HepG2 (cell line): ENCODE data around the gene UBE2O. TPM values are rescaled to one million over a fixed set of nuclear protein-coding genes. Genes with fewer than 3 reads are reported as not detected.
A peak's percentile ranks its signal among the peaks of the same experiment; 100 is the strongest.

Experiments
- BHLHE40 ChIP-seq: IDR thresholded peaks from 2 replicates; pipeline ENCODE4 v1.6.1; 2011; ENCODE audit warnings: low read length, improper control_type of control experiment
- HNF4A ChIP-seq: sonication (generic); formaldehyde crosslinking; IDR thresholded peaks from 2 replicates; pipeline ENCODE4 v1.4.0; 2020; ENCODE audit warnings: missing genetic modification reagents
- ISX ChIP-seq: sonication (generic); formaldehyde crosslinking; conservative IDR thresholded peaks from 2 replicates; pipeline ENCODE4 v1.5.0; 2020; ENCODE audit warnings: missing genetic modification reagents
- KDM5B ChIP-seq: sonication (generic); formaldehyde crosslinking; IDR thresholded peaks from 2 replicates; pipeline ENCODE4 v1.4.0; 2020; ENCODE audit warnings: missing genetic modification reagents, mild to moderate bottlenecking, borderline replicate concordance
- MAF1 ChIP-seq: sonication (generic); formaldehyde crosslinking; IDR thresholded peaks from 2 replicates; pipeline ENCODE4 v1.5.0; 2020; ENCODE audit warnings: missing genetic modification reagents, borderline replicate concordance
- MTA3 ChIP-seq: sonication (generic); formaldehyde crosslinking; IDR thresholded peaks from 2 replicates; pipeline ENCODE4 v1.4.0; 2020; ENCODE audit warnings: missing genetic modification reagents
- NCOA2 ChIP-seq: sonication (generic); formaldehyde crosslinking; IDR thresholded peaks from 2 replicates; pipeline ENCODE4 v1.8.0; 2022; ENCODE audit warnings: inconsistent platforms
- NFATC3 ChIP-seq: sonication (generic); formaldehyde crosslinking; IDR thresholded peaks from 2 replicates; pipeline ENCODE4 v1.5.1; 2020; ENCODE audit warnings: mild to moderate bottlenecking, missing genetic modification reagents
- PHF5A ChIP-seq: IDR thresholded peaks from one replicate; pipeline ENCODE4 v1.6.1; 2018; ENCODE audit warnings: low read depth, missing genetic modification reagents; ENCODE audit not compliant: unreplicated experiment
- RNF2 ChIP-seq: fragments of 450-650 bp; conservative IDR thresholded peaks from 2 replicates; pipeline ENCODE4 v1.6.1; 2016; ENCODE audit warnings: low read depth
- SALL1 ChIP-seq: sonication (generic); formaldehyde crosslinking; IDR thresholded peaks from 2 replicates; pipeline ENCODE4 v1.8.0; 2022; ENCODE audit warnings: mild to moderate bottlenecking, missing genetic modification reagents
- SATB2 ChIP-seq: sonication (generic); formaldehyde crosslinking; IDR thresholded peaks from 2 replicates; pipeline ENCODE4 v1.5.0; 2020; ENCODE audit warnings: missing genetic modification reagents
- TOPORS ChIP-seq: sonication (generic); formaldehyde crosslinking; IDR thresholded peaks from 2 replicates; pipeline ENCODE4 v1.8.0; 2023; ENCODE audit warnings: mild to moderate bottlenecking, missing genetic modification reagents
- ZNF260 ChIP-seq: sonication (generic); formaldehyde crosslinking; IDR thresholded peaks from 2 replicates; pipeline ENCODE4 v1.4.0; 2020; ENCODE audit warnings: missing genetic modification reagents, low read depth, mild to moderate bottlenecking, borderline replicate concordance
- ZNF383 ChIP-seq: sonication (generic); formaldehyde crosslinking; IDR thresholded peaks from 2 replicates; pipeline ENCODE4 v1.4.0; 2020; ENCODE audit warnings: missing genetic modification reagents, mild to moderate bottlenecking, borderline replicate concordance
- ZNF672 ChIP-seq: sonication (generic); formaldehyde crosslinking; IDR thresholded peaks from 2 replicates; pipeline ENCODE4 v1.8.1; 2022; ENCODE audit warnings: missing genetic modification reagents
- ZNF691 ChIP-seq: sonication (generic); formaldehyde crosslinking; IDR thresholded peaks from 2 replicates; pipeline ENCODE4 v1.4.0; 2020; ENCODE audit warnings: missing genetic modification reagents, low read depth, mild to moderate bottlenecking, borderline replicate concordance
- polyA plus RNA-seq, 8 experiments: library from polyadenylated mRNA; depleted of rRNA in 3 of 8; stranded (reverse) in 7 of 8; unstranded in 1 of 8; fragments of >200 nt; fragmentation: Illumina TruSeq in 4 of 8; extraction: Trizol in 4 of 8; gene quantifications; 2 replicates each; pipeline versions ENCODE4 v1.2.1 to v1.2.3, GENCODE V29; 2011 to 2016; ENCODE audit warnings: low read depth in 4 of 8, missing spikeins in 1 of 8, mixed read lengths in 1 of 8; ENCODE audit not compliant: insufficient read depth in 1 of 8
- total RNA-seq, 5 experiments: library from RNA; depleted of rRNA; stranded (reverse); fragments of >200 nt; fragmentation: Illumina TruSeq; extraction: Trizol; gene quantifications; 2 replicates each; pipeline ENCODE4 v1.2.3, GENCODE V29; 2016; ENCODE audit warnings: low read depth in 1 of 5
- TF ChIP-seq, protein P1 (sequence below): sonication (generic); formaldehyde crosslinking; IDR thresholded peaks from 2 replicates; pipeline ENCODE4 v1.4.0; 2020; ENCODE audit warnings: mild to moderate bottlenecking, missing genetic modification reagents
- TF ChIP-seq, protein P2 (sequence below): sonication (generic); formaldehyde crosslinking; IDR thresholded peaks from 2 replicates; pipeline ENCODE4 v1.4.0; 2020; ENCODE audit warnings: low read depth, missing genetic modification reagents

The UBE2O gene
- total and polyA plus RNA-seq, 2 of the 13 experiments (the other 11 are each of a cell fraction or from before 2014, with no cell fraction given) = 21.5 to 23.5 TPM

DNA sequence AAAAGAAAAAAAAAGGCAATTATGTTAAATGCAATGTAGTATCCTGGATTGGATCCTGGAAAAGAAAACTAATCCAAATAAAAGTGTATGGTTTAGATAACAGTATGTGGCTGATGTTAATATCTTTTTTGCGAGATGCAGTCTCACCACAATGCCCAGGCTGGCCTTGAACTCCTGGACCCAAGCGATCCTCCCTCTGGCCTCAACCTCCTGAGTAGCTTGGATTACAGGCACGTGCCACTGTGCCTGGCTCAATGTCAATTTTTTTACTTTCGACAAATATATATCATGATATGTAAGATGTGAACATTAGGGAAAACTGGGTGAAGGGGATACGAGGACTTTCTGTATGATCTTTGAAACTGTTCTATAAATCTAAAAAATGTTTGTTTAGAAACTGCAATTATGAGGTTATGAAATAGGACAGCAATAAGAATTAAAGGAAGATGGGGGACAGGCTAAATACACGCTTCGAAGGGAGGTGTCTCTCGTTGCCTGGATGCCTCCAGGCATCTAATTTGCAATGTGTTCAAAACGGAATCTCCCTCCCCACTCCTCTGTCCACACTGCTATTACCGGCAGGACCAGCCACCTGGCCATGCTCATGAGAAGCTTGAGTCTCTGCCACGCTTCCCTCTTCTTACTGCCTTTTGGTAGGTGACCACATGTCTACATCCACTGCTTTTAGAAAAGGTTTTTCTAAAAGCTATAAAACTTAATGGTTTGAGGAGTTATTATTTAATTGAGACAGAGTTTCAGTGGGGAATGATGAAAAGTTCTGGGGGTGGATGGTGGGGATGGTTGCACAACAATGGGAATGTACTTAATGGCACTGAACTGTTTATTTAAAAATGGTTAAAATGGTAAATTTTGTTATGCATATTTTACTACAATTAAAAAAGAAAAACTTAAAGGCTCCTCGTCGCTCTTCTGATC, 15.2 kb downstream of the UBE2O start (continued):
- TF ChIP-seq MTA3 (CRISPR knock-in tag) = no peak
- TF ChIP-seq TOPORS (CRISPR knock-in tag) = no peak
- no peak for TF ChIP-seq ZNF672 (CRISPR knock-in tag)
- TF ChIP-seq ISX (CRISPR knock-in tag) = no peak
- TF ChIP-seq HNF4A (CRISPR knock-in tag) = peak; percentile 86
- no peak for TF ChIP-seq MAF1 (CRISPR knock-in tag)
- peak; percentile 52; the same call in 1 of the 2 replicates for TF ChIP-seq SALL1 (CRISPR knock-in tag)
- TF ChIP-seq PHF5A = no peak
- TF ChIP-seq SATB2 (CRISPR knock-in tag) = no peak
- no peak; the same call in 1 of the 2 replicates for TF ChIP-seq KDM5B
- TF ChIP-seq, protein P1, sequence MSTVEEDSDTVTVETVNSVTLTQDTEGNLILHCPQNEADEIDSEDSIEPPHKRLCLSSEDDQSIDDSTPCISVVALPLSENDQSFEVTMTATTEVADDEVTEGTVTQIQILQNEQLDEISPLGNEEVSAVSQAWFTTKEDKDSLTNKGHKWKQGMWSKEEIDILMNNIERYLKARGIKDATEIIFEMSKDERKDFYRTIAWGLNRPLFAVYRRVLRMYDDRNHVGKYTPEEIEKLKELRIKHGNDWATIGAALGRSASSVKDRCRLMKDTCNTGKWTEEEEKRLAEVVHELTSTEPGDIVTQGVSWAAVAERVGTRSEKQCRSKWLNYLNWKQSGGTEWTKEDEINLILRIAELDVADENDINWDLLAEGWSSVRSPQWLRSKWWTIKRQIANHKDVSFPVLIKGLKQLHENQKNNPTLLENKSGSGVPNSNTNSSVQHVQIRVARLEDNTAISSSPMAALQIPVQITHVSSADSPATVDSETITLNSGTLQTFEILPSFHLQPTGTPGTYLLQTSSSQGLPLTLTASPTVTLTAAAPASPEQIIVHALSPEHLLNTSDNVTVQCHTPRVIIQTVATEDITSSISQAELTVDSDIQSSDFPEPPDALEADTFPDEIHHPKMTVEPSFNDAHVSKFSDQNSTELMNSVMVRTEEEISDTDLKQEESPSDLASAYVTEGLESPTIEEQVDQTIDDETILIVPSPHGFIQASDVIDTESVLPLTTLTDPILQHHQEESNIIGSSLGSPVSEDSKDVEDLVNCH (CRISPR knock-in tag) = no peak
- TF ChIP-seq NFATC3 (CRISPR knock-in tag) = no peak
- no peak for TF ChIP-seq ZNF691 (CRISPR knock-in tag)
- TF ChIP-seq ZNF383 (CRISPR knock-in tag) = no peak
- TF ChIP-seq BHLHE40 = peak; percentile 89
- no peak for TF ChIP-seq ZNF260
- no peak for TF ChIP-seq NCOA2 (CRISPR knock-in tag)
- TF ChIP-seq, protein P2, sequence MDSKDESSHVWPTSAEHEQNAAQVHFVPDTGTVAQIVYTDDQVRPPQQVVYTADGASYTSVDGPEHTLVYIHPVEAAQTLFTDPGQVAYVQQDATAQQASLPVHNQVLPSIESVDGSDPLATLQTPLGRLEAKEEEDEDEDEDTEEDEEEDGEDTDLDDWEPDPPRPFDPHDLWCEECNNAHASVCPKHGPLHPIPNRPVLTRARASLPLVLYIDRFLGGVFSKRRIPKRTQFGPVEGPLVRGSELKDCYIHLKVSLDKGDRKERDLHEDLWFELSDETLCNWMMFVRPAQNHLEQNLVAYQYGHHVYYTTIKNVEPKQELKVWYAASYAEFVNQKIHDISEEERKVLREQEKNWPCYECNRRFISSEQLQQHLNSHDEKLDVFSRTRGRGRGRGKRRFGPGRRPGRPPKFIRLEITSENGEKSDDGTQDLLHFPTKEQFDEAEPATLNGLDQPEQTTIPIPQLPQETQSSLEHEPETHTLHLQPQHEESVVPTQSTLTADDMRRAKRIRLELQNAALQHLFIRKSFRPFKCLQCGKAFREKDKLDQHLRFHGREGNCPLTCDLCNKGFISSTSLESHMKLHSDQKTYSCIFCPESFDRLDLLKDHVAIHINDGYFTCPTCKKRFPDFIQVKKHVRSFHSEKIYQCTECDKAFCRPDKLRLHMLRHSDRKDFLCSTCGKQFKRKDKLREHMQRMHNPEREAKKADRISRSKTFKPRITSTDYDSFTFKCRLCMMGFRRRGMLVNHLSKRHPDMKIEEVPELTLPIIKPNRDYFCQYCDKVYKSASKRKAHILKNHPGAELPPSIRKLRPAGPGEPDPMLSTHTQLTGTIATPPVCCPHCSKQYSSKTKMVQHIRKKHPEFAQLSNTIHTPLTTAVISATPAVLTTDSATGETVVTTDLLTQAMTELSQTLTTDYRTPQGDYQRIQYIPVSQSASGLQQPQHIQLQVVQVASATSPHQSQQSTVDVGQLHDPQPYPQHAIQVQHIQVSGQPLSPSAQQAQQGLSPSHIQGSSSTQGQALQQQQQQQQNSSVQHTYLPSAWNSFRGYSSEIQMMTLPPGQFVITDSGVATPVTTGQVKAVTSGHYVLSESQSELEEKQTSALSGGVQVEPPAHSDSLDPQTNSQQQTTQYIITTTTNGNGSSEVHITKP (CRISPR knock-in tag) = no peak
- TF ChIP-seq RNF2 = no peak
